HL-60 (cell line): ENCODE results near the gene PPP1R37.

Experiments used
- DNase-seq, 2 experiments: peaks; one replicate each; pipeline ENCODE4 v3.0.0-alpha.2; 2010 to 2020; ENCODE audit warnings: low read depth in 1 of 2, low spot score in 1 of 2
- H3K27ac ChIP-seq: fragments of 250-450 bp; sonication (Bioruptor Pico); replicated peaks from 2 replicates; pipeline ENCODE4 v1.5.1; 2020; ENCODE audit warnings: mild to moderate bottlenecking, moderate library complexity
- H3K27me3 ChIP-seq: fragments of 250-450 bp; sonication (Bioruptor Pico); 2 replicates; pipeline ENCODE4 v1.5.1; 2021; ENCODE audit warnings: mild to moderate bottlenecking, moderate library complexity; ENCODE audit not compliant: insufficient read depth, poor library complexity, severe bottlenecking
- H3K4me3 ChIP-seq: replicated peaks from 2 replicates; pipeline ENCODE4 v1.5.1; 2011; ENCODE audit warnings: mild to moderate bottlenecking, control low read depth, low read length; ENCODE audit not compliant: insufficient read depth
- CTCF ChIP-seq: IDR thresholded peaks from one replicate; pipeline ENCODE4 v1.5.1; 2011; ENCODE audit warnings: low read length, control low read depth, inconsistent platforms; ENCODE audit not compliant: insufficient read depth
- GABPA ChIP-seq: IDR thresholded peaks from 2 replicates; pipeline ENCODE4 v1.6.1; 2012; ENCODE audit warnings: low read depth
- POLR2AphosphoS5 ChIP-seq: IDR thresholded peaks from 2 replicates; pipeline ENCODE4 v1.6.1; 2012; ENCODE audit warnings: low read depth
- SPI1 ChIP-seq: IDR thresholded peaks from 2 replicates; pipeline ENCODE4 v1.6.1; 2012; ENCODE audit warnings: low read depth, mild to moderate bottlenecking, borderline replicate concordance
- TF ChIP-seq, protein P1 (sequence below): IDR thresholded peaks from 2 replicates; pipeline ENCODE4 v1.6.1; 2012; ENCODE audit warnings: low read depth; ENCODE audit not compliant: insufficient replicate concordance

Gene PPP1R37

DNA sequence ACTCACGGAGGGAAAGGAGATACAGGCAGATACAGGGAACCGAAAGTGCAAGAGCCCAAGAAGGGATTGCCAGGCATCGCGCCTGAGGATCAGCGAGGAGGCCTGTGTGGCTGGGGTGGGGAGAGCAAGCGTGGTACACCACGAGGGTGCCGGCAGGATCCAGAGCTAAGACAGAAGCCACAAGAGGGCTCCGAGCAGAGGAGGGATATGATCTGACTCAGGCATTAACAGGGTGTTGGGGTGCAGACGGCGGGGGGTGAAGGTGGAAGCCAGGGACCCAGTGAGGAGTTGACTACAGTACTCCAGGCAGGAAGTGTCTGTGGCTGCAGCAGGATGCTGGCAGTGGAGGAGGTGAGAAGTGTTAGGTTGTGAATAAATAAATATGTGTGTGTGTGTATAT lies 5.4 kb upstream of the PPP1R37 start:
- H3K27me3 ChIP-seq, result no peaks in the 10 kb centered on the region
- DNase-seq, result no peak
- TF ChIP-seq POLR2AphosphoS5, result peak; percentile 23; the same call in 1 of the 2 replicates
- no peak for TF ChIP-seq CTCF
- H3K4me3 ChIP-seq, result no peak overlapping the region
- H3K27ac ChIP-seq, result no peak overlapping the region

DNA sequence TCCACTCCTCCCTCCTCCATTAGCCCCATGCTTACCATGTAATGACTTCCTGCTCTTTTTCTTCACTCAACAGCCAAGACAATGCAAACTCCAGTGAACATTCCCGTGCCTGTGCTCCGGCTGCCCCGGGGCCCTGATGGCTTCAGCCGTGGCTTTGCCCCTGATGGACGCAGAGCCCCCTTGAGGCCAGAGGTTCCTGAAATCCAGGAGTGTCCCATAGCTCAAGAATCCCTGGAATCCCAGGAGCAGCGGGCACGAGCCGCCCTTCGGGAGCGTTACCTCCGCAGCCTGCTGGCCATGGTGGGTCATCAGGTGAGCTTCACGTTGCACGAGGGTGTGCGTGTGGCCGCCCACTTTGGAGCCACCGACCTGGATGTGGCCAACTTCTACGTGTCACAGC lies 2.9 kb upstream of the PPP1R37 start:
- no peak for TF ChIP-seq GABPA
- DNase-seq, result no peak
- H3K27me3 ChIP-seq, result no peaks in the 10 kb centered on the region
- no peak overlapping the region for H3K4me3 ChIP-seq
- H3K27ac ChIP-seq, result no peak overlapping the region

DNA sequence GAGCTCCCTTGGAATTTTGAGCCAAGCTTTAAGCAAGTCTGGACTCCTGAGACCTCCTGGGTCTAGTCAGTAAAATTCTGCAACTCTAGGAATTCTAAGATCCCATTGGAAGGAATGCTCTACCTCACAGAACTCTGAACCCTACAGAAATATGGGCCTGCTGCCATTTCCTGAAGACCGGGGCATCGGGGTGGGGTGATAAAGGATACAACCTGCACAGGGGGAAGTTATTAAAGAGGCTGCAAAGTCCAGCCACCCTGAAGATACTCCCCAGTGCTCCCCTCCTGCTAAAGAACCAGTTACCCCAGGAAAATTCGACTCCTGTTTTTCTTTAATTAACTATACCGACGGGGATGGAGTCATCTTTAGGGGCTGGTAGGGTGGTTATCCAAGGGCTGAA lies 2.4 kb upstream of the PPP1R37 start:
- no peak overlapping the region for H3K27ac ChIP-seq
- no peak overlapping the region for H3K4me3 ChIP-seq
- H3K27me3 ChIP-seq, result no peaks in the 10 kb centered on the region
- no peak for DNase-seq
- TF ChIP-seq GABPA, result no peak

DNA sequence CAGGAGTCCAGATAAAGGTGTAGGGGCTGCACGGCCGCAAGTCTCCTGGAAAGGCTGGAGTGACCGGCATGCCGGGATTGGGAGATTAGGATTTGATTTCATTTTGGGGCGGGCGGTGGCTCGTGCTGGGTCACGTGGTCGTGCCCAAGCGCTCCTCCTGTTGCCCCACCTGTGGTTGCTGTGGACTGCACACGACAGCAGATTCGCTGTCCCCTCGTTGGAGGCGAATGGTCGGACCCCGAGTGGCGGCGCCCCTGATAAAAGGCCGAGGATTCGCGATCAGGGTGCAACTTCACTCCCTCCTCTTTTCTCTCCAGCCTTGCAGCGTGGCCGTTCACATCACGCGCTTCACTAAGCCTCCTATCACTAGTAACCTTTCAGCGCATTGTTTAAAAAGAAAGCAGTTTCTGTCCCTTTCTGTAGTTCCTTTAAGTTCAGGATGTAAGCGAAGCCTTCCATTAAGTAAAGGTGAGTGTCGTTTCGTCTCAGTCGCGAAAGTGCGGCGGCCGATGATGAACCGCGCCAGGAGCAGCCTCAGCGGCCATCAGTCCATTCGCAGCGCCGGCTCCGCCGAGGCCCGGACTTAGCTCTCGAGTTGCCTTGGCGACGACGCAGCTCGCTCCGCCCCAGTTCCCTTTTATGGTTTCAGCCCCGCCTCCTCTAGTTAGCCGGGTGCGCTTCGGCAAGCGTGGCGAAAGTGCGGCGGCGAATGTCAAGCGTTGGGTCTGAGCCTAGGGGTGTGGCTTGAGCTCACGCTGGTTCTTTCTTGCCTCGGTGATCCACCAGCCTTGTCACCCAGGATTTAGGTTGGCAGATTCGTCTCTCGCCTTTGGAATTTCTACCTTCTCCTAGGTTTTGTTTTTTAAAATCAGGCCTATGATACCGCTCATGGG lies 1.7 kb upstream of the PPP1R37 start:
- H3K27ac ChIP-seq, result peak overlapping the region; percentile 98
- TF ChIP-seq, protein P1, sequence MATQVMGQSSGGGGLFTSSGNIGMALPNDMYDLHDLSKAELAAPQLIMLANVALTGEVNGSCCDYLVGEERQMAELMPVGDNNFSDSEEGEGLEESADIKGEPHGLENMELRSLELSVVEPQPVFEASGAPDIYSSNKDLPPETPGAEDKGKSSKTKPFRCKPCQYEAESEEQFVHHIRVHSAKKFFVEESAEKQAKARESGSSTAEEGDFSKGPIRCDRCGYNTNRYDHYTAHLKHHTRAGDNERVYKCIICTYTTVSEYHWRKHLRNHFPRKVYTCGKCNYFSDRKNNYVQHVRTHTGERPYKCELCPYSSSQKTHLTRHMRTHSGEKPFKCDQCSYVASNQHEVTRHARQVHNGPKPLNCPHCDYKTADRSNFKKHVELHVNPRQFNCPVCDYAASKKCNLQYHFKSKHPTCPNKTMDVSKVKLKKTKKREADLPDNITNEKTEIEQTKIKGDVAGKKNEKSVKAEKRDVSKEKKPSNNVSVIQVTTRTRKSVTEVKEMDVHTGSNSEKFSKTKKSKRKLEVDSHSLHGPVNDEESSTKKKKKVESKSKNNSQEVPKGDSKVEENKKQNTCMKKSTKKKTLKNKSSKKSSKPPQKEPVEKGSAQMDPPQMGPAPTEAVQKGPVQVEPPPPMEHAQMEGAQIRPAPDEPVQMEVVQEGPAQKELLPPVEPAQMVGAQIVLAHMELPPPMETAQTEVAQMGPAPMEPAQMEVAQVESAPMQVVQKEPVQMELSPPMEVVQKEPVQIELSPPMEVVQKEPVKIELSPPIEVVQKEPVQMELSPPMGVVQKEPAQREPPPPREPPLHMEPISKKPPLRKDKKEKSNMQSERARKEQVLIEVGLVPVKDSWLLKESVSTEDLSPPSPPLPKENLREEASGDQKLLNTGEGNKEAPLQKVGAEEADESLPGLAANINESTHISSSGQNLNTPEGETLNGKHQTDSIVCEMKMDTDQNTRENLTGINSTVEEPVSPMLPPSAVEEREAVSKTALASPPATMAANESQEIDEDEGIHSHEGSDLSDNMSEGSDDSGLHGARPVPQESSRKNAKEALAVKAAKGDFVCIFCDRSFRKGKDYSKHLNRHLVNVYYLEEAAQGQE, result no peak
- peak; percentile 97 for TF ChIP-seq SPI1
- 0 out of 2 replicates have a peak, but pooled peaks have one; percentile 36 for TF ChIP-seq GABPA
- peak; percentile 98 for TF ChIP-seq POLR2AphosphoS5
- DNase-seq, result peak; percentile 96 to 99
- H3K27me3 ChIP-seq, result no peaks in the 10 kb centered on the region
- H3K4me3 ChIP-seq, result peak overlapping the region; percentile 98

DNA sequence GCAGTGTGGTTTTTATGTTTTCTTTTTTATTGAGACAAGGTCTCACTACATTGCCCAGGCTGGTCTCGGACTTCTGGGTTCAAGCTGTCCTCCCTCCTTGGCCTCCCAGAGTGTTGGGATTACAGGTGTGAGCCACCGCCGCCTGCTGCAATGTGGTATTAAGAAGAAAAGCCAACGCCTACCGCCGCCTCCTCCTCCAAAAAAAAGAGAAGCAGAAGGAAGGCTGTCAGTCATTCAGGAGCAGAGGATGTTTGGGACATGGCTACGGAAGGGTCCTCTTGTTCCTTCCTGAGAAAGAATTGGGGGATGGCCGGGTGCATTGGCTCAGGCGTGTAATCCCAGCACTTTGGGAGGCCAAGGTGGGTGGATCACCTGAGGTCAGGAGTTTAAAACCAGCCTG lies 1.2 kb downstream of the PPP1R37 start:
- H3K4me3 ChIP-seq, result peak overlapping the region; percentile 98
- peak in 1 of 2 experiments; percentile 38 for DNase-seq
- no peak for TF ChIP-seq POLR2AphosphoS5
- TF ChIP-seq, protein P1, result no peak
- TF ChIP-seq GABPA, result no peak
- no peak for TF ChIP-seq SPI1
- TF ChIP-seq CTCF, result no peak
- no peaks in the 10 kb centered on the region for H3K27me3 ChIP-seq
- no peak overlapping the region for H3K27ac ChIP-seq
